SH-SY5Y (cell line): ENCODE results near the gene PIP5KL1.

ENCODE experiments used
- GATA2 ChIP-seq: IDR thresholded peaks from 2 replicates; pipeline ENCODE4 v1.6.1; 2011; ENCODE audit warnings: mild to moderate bottlenecking, low read depth, low read length
- GATA3 ChIP-seq: IDR thresholded peaks from 2 replicates; pipeline ENCODE4 v1.6.1; 2011; ENCODE audit warnings: low read depth, mild to moderate bottlenecking, low read length, moderate library complexity

DNA sequence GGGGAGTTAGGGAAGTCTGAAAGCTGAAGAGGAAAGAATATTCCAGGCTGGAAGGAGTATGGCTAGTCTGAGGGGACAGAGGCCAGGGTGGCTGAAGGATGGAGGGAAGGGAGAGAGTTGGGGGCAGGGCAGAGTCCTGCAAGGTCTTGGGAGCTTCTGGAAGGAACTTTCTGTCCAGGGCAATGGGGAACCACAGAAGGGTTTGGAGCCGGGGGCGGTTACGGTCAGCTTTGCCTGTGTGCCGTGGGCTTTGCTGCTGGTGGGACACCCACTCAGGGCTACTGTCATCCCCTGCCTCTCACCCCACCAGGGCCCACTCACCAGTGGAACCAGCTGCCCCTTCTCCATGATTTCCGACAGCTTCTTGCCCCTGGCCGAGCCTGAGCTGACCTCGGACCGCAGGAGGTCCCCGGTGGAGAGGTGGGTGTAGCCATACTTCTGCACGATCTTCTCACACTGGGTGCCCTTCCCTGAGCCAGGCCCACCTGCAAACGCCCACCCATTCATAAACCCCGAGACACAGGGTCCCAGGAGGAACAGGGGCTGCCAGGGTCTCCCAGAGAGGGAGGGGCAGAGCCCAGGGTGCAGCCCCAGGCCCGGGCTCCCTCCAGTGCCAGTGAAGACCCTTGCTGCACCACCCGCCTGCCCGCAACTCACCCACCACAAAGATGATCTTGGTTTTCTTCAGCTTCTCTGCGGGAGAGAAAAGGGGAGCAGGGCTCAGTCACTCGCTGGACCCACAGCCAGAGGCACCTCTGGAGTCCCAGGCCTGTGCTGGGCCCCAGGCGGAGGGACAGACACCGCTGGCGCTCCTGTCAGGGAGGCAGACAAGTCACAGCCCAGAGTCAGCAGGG, 58.0 kb downstream of the PIP5KL1 start:
- TF ChIP-seq GATA2 = no peak
- no peak for TF ChIP-seq GATA3
